ENCODE data around the gene C2orf76. TPM values are rescaled to one million over a fixed set of nuclear protein-coding genes. Genes with fewer than 3 reads are reported as not detected.

The C2orf76 gene
- polyA plus RNA-seq, 1 of the 3 experiments (the other 2 are of a cell fraction), result 6.0 TPM

- H3K4me1 ChIP-seq (ENCODE audit: control insufficient read depth in 1 of 2, insufficient read depth in 2 of 2, low read depth in 1 of 2, low read length in 1 of 2), result peaks cover 0 to 2% of the 10 kb centered on the region in 2 experiments; a peak in 3 of 4 replicates
- no peaks in the 10 kb centered on the region for H3K27me3 ChIP-seq (ENCODE audit: insufficient read depth)
- no peak for DNase-seq
- no peaks in the 10 kb centered on the region for H4K20me1 ChIP-seq (ENCODE audit: insufficient read depth)
- ChIA-PET CTCF (interaction anchor here (0.6 kb wide), 1 partner anchor 1144 kb away, joined by 3 read pairs; no protein-coding TSS in a partner anchor), POLR2A (no interaction called here)
- WGBS (ENCODE audit: low lambda C conversion rate), result 81% methylated on average over 12 of the region's 12 CpGs
- H3K9me2 ChIP-seq, result no peaks in the 10 kb centered on the region
- no peaks in the 10 kb centered on the region for H3K9me3 ChIP-seq
- H3F3A ChIP-seq (replicated peaks; ENCODE audit: insufficient read depth), result no peaks in the 10 kb centered on the region
- no peak overlapping the region for H3K27ac ChIP-seq (ENCODE audit: low read depth in 2 of 2, low read length in 1 of 2)
- TF ChIP-seq JUND (IDR thresholded peaks at IDR 0.05) (no peak), RXRA (IDR thresholded peaks at IDR 0.05; ENCODE audit: borderline replicate concordance, low read depth) (no peak), TCF12 (IDR thresholded peaks at IDR 0.05) (no peak), ELF1 (IDR thresholded peaks at IDR 0.05) (no peak), CTCF (IDR thresholded peaks at IDR 0.05) (no peak), RCOR1 (IDR thresholded peaks at IDR 0.05; ENCODE audit: low read length) (no peak), NRF1 (IDR thresholded peaks at IDR 0.05; ENCODE audit: low read depth, low read length) (no peak), ZBTB33 (IDR thresholded peaks at IDR 0.05; ENCODE audit: borderline replicate concordance, low read depth) (no peak), MXI1 (IDR thresholded peaks at IDR 0.05; ENCODE audit: low read depth, low read length) (no peak), POLR2AphosphoS5 (IDR thresholded peaks at IDR 0.05; ENCODE audit: low read depth, low read length) (no peak), RFX5 (IDR thresholded peaks at IDR 0.05; ENCODE audit: low read length) (no peak), NFIC (IDR thresholded peaks at IDR 0.05; ENCODE audit: borderline replicate concordance) (no peak), GABPA (IDR thresholded peaks at IDR 0.05; ENCODE audit: low read depth) (no peak), MEF2A (IDR thresholded peaks at IDR 0.05; ENCODE audit: borderline replicate concordance, low read depth) (no peak), EP300 (IDR thresholded peaks at IDR 0.05; ENCODE audit: borderline replicate concordance in 1 of 2, low read depth in 1 of 2, low read length in 1 of 2) (no peak), GATA2 (CRISPR knock-in tag; IDR thresholded peaks at IDR 0.05) (no peak), EZH2phosphoT487 (IDR thresholded peaks at IDR 0.05; ENCODE audit: borderline replicate concordance, low read depth) (no peak), FOXM1 (IDR thresholded peaks at IDR 0.05; ENCODE audit: low read depth) (no peak), FOXJ3 (CRISPR knock-in tag; IDR thresholded peaks at IDR 0.05) (no peak), YY1 (IDR thresholded peaks at IDR 0.05; ENCODE audit: low read depth) (no peak)
- H2AFZ ChIP-seq (ENCODE audit: low read depth), result no peak overlapping the region
- no peaks in the 10 kb centered on the region for H3K36me3 ChIP-seq (replicated peaks in 1 of 2; ENCODE audit: control insufficient read depth in 1 of 2, insufficient read depth in 2 of 2, low read length in 1 of 2)
- no peaks in the 10 kb centered on the region for H3K79me2 ChIP-seq (ENCODE audit: insufficient read depth)
- H3K4me3 ChIP-seq (ENCODE audit: low read depth in 2 of 2, low read length in 1 of 2), result no peak overlapping the region
- H3K9ac ChIP-seq, result no peak overlapping the region
- H3K4me2 ChIP-seq, result no peak overlapping the region
Observed at GRCh38 chr2:119305497-119306195, 61.0 kb downstream of the C2orf76 start.
